DMS114 treated with DMSO at 0.1 percent for 48 hours (cell line): ENCODE data around the gene OR4P4.

Experiments
- DNase-seq: peaks from one replicate; lab custom pipeline; 2025; ENCODE audit not compliant: unreplicated experiment; lab: John Stamatoyannopoulos, UW

The OR4P4 gene

GRCh38 chr11:55634813-55635212, at the start of gene OR4P4:
Gene OR4P4, plus strand, starts transcription at chr11:55635113.
- no peak for DNase-seq

DNA sequence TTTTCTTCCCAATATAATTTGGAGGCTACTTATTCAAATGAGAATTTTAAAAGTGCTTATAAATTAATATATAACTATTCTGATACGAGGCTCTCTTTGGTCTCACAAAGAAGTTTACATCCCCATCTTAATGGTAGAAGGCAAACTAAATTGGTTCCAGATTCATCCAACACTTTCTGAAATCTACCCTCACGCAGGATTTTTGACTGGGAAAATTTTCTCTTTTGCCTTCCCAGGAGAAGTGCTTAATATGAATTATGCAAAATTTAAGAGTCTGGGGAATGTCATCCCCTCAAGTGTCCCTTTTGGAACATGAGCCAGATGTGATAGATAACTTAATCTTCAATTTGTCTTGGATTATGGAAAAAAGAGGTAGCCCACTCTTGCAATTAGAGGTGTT, 27.4 kb upstream of the OR4P4 start, which contains the start of gene OR4C11:
Gene OR4C11, minus strand, starts transcription at position 101 of the 400 bp plus-strand sequence. CDS start 3,272 bp downstream, outside the sequence.
- no peak for DNase-seq

GRCh38 chr11:55624531-55624930, 10.4 kb upstream of the OR4P4 start:
- no peak for DNase-seq

DNA sequence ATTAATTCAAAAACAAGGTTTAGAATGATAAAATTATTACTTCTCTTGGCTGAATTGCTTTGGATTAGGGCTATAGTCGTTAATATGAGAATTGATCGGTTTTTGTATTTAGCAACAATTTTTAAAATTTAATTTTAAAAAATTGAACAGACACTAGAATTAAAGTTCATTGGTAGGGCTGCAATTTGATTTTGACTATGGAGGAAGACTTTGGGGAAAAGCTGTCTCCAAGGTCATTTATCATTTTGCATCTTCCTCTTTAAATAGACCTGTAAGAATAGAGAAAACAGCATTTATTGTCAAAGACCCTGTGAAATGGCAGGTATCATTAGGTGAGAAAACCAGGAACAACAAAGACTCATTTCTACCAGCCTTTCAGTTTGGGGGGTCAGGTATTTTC, 13.1 kb downstream of the OR4P4 start, which contains the start of gene OR4S2:
Gene OR4S2, plus strand, starts transcription at position 301 of the 400 bp plus-strand sequence. CDS start 2,577 bp downstream, outside the sequence.
- no peak for DNase-seq

- no peak for DNase-seq
Observed at GRCh38 chr11:55652560-55652959, 17.6 kb downstream of the OR4P4 start.

- no peak for DNase-seq
Observed at GRCh38 chr11:55655096-55655495, 20.2 kb downstream of the OR4P4 start.

- no peak for DNase-seq
Observed at GRCh38 chr11:55658031-55658573, 23.2 kb downstream of the OR4P4 start.

- no peak for DNase-seq
Observed at GRCh38 chr11:55658608-55659007, 23.7 kb downstream of the OR4P4 start.

DNA sequence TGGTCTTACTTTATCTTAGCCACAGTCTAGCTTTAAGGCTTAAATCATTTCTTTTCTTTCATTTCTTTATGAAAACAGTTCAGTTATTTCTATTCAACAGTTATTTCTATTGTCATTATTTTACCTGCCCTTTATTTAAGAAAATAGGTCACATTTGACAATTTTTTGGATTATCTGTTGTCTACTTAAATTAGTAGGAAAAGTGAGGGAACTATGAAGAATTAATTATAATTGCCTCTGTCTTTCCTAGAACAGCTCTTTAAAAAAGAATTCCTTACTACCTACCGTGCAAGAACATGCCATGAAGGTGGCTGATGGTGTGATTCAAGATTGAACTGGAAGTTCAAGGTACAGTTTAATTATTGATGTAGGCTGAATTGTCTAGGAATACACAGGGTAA, 27.0 kb downstream of the OR4P4 start, which contains the start of gene OR4C6:
Gene OR4C6, plus strand, starts transcription at position 301 of the 400 bp plus-strand sequence. CDS start 2,966 bp downstream, outside the sequence.
- DNase-seq = no peak

DNA sequence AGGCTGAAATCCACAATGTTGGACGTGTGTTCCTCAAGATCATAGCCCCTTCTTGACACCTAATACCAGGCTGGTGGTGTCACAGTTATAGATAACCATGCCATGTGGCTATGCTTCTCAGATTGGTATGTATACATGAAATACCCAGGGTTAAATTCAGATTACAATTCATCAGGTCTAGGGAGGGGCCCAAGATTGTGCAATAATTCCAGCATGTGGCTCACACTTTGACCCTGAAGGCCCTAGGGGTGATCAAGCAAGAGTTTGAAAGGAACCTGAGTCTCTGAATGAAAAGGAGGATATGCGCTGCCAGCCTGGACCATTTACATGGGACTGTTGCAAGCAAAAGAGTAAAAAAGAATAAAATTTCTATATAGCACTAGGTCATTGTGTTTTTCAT, 34.5 kb downstream of the OR4P4 start:
- DNase-seq = no peak

- no peak for DNase-seq
Observed at GRCh38 chr11:55673860-55674259, 38.9 kb downstream of the OR4P4 start.
